GM12892 (cell line): ENCODE data around the gene TENM4.

ENCODE experiments used
- POLR2A ChIP-seq: IDR thresholded peaks from 2 replicates; pipeline ENCODE4 v1.6.1; 2011; ENCODE audit warnings: low read depth, low read length, control low read depth
- POLR2AphosphoS5 ChIP-seq: IDR thresholded peaks from 2 replicates; pipeline ENCODE4 v1.6.1; 2011; ENCODE audit warnings: low read depth, low read length, control low read depth
- TAF1 ChIP-seq: IDR thresholded peaks from 2 replicates; pipeline ENCODE4 v1.6.1; 2011; ENCODE audit warnings: low read depth, mild to moderate bottlenecking, control low read depth, low read length, borderline replicate concordance

DNA sequence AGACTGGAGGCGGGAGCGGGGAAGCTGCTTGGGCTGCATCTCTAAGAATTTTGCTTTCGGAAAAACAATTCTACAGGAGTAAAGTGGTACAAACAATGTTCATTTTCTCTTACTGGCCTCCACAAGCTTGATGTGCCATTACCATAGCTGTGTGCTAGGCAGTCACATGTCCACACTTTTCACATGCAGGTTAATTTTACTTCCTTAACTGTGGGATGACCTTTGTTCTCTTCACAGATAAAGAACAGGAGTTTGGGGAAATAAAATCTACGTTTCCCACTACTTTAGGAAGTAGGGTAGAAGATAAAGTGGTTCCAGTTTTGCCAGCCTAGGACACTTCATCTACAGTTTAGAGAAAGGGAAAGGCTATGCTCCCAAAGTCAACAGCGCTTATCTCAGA, 539.0 kb downstream of the TENM4 start:
- TF ChIP-seq POLR2A (no peak), TAF1 (no peak), POLR2AphosphoS5 (no peak)
